ENCODE measurements around the gene ACTL6B.
A peak's percentile ranks its signal among the peaks of the same experiment; 100 is the strongest.

The ACTL6B gene

GRCh38 chr7:100681491-100682227 is 25.4 kb upstream of the ACTL6B start:
- no peak overlapping the region for H3K4me3 ChIP-seq (ENCODE audit: low read depth, low read length)
- no peaks in the 10 kb centered on the region for H3K27me3 ChIP-seq (ENCODE audit: control insufficient read depth, insufficient read depth, low read length)
- no peak overlapping the region for H3K9ac ChIP-seq (ENCODE audit: low read depth, low read length)
- no peaks in the 10 kb centered on the region for H3K9me3 ChIP-seq (ENCODE audit: control insufficient read depth, insufficient read depth, low read length)
- no peaks in the 10 kb centered on the region for H3K4me1 ChIP-seq (ENCODE audit: control insufficient read depth, insufficient read depth, low read length)
- peaks cover 91% of the 10 kb centered on the region for H3K36me3 ChIP-seq (ENCODE audit: control insufficient read depth, insufficient read depth, low read length)

- Histone ChIP-seq H3K9ac (ENCODE audit: low read depth, low read length) (peak overlapping the region; percentile 8), H3K27me3 (ENCODE audit: control insufficient read depth, insufficient read depth, low read length) (no peaks in the 10 kb centered on the region), H3K4me1 (ENCODE audit: control insufficient read depth, insufficient read depth, low read length) (no peaks in the 10 kb centered on the region), H3K4me3 (ENCODE audit: low read depth, low read length) (no peak overlapping the region), H3K36me3 (ENCODE audit: control insufficient read depth, insufficient read depth, low read length) (peaks cover 84% of the 10 kb centered on the region), H3K9me3 (ENCODE audit: control insufficient read depth, insufficient read depth, low read length) (no peaks in the 10 kb centered on the region)
Observed at GRCh38 chr7:100680576-100681271, 24.5 kb upstream of the ACTL6B start.

- H3K9me3 ChIP-seq (ENCODE audit: control insufficient read depth, insufficient read depth, low read length), result no peaks in the 10 kb centered on the region
- peak overlapping the region; percentile 8 for H3K9ac ChIP-seq (ENCODE audit: low read depth, low read length)
- no peaks in the 10 kb centered on the region for H3K4me1 ChIP-seq (ENCODE audit: control insufficient read depth, insufficient read depth, low read length)
- H3K4me3 ChIP-seq (ENCODE audit: low read depth, low read length), result no peak overlapping the region
- H3K27me3 ChIP-seq (ENCODE audit: control insufficient read depth, insufficient read depth, low read length), result no peaks in the 10 kb centered on the region
- peaks cover 78% of the 10 kb centered on the region for H3K36me3 ChIP-seq (ENCODE audit: control insufficient read depth, insufficient read depth, low read length)
Observed at GRCh38 chr7:100679927-100680575, 23.8 kb upstream of the ACTL6B start.

GRCh38 chr7:100679129-100679926 is 23.1 kb upstream of the ACTL6B start:
- H3K9ac ChIP-seq (ENCODE audit: low read depth, low read length), result no peak overlapping the region

GRCh38 chr7:100678291-100678984 is 22.2 kb upstream of the ACTL6B start:
- no peaks in the 10 kb centered on the region for H3K9me3 ChIP-seq (ENCODE audit: control insufficient read depth, insufficient read depth, low read length)
- peaks cover 62% of the 10 kb centered on the region for H3K36me3 ChIP-seq (ENCODE audit: control insufficient read depth, insufficient read depth, low read length)
- no peak overlapping the region for H3K9ac ChIP-seq (ENCODE audit: low read depth, low read length)
- no peak overlapping the region for H3K4me3 ChIP-seq (ENCODE audit: low read depth, low read length)
- no peaks in the 10 kb centered on the region for H3K4me1 ChIP-seq (ENCODE audit: control insufficient read depth, insufficient read depth, low read length)
- H3K27me3 ChIP-seq (ENCODE audit: control insufficient read depth, insufficient read depth, low read length), result no peaks in the 10 kb centered on the region

More at GRCh38 chr7:100679129-100679926, 23.1 kb upstream of the ACTL6B start:
- no peaks in the 10 kb centered on the region for H3K27me3 ChIP-seq (ENCODE audit: control insufficient read depth, insufficient read depth, low read length)
- no peaks in the 10 kb centered on the region for H3K4me1 ChIP-seq (ENCODE audit: control insufficient read depth, insufficient read depth, low read length)
- H3K4me3 ChIP-seq (ENCODE audit: low read depth, low read length), result no peak overlapping the region
- no peaks in the 10 kb centered on the region for H3K9me3 ChIP-seq (ENCODE audit: control insufficient read depth, insufficient read depth, low read length)
- H3K36me3 ChIP-seq (ENCODE audit: control insufficient read depth, insufficient read depth, low read length), result peaks cover 70% of the 10 kb centered on the region

- Histone ChIP-seq H3K9ac (ENCODE audit: low read depth, low read length) (no peak overlapping the region), H3K4me3 (ENCODE audit: low read depth, low read length) (no peak overlapping the region), H3K27me3 (ENCODE audit: control insufficient read depth, insufficient read depth, low read length) (no peaks in the 10 kb centered on the region), H3K36me3 (ENCODE audit: control insufficient read depth, insufficient read depth, low read length) (peaks cover 53% of the 10 kb centered on the region), H3K4me1 (ENCODE audit: control insufficient read depth, insufficient read depth, low read length) (no peaks in the 10 kb centered on the region), H3K9me3 (ENCODE audit: control insufficient read depth, insufficient read depth, low read length) (no peaks in the 10 kb centered on the region)
Observed at GRCh38 chr7:100677308-100678267, 21.3 kb upstream of the ACTL6B start.

- Histone ChIP-seq H3K27me3 (ENCODE audit: control insufficient read depth, insufficient read depth, low read length) (peaks cover 5% of the 10 kb centered on the region), H3K4me3 (ENCODE audit: low read depth, low read length) (peak overlapping the region; percentile 83), H3K9ac (ENCODE audit: low read depth, low read length) (no peak overlapping the region), H3K4me1 (ENCODE audit: control insufficient read depth, insufficient read depth, low read length) (no peaks in the 10 kb centered on the region), H3K9me3 (ENCODE audit: control insufficient read depth, insufficient read depth, low read length) (no peaks in the 10 kb centered on the region), H3K36me3 (ENCODE audit: control insufficient read depth, insufficient read depth, low read length) (peaks cover 44% of the 10 kb centered on the region)
Observed at GRCh38 chr7:100676501-100677306, 20.5 kb upstream of the ACTL6B start.

- H3K9me3 ChIP-seq (ENCODE audit: control insufficient read depth, insufficient read depth, low read length), result no peaks in the 10 kb centered on the region
- H3K4me3 ChIP-seq (ENCODE audit: low read depth, low read length), result peak overlapping the region; percentile 83
- H3K9ac ChIP-seq (ENCODE audit: low read depth, low read length), result no peak overlapping the region
- H3K36me3 ChIP-seq (ENCODE audit: control insufficient read depth, insufficient read depth, low read length), result peaks cover 37% of the 10 kb centered on the region
- no peaks in the 10 kb centered on the region for H3K4me1 ChIP-seq (ENCODE audit: control insufficient read depth, insufficient read depth, low read length)
- H3K27me3 ChIP-seq (ENCODE audit: control insufficient read depth, insufficient read depth, low read length), result peaks cover 9% of the 10 kb centered on the region
Observed at GRCh38 chr7:100675581-100676350, 19.5 kb upstream of the ACTL6B start.

- H3K4me1 ChIP-seq (ENCODE audit: control insufficient read depth, insufficient read depth, low read length), result no peaks in the 10 kb centered on the region
- peak overlapping the region; percentile 83 for H3K4me3 ChIP-seq (ENCODE audit: low read depth, low read length)
- peaks cover 9% of the 10 kb centered on the region for H3K27me3 ChIP-seq (ENCODE audit: control insufficient read depth, insufficient read depth, low read length)
- H3K9me3 ChIP-seq (ENCODE audit: control insufficient read depth, insufficient read depth, low read length), result no peaks in the 10 kb centered on the region
- peaks cover 33% of the 10 kb centered on the region for H3K36me3 ChIP-seq (ENCODE audit: control insufficient read depth, insufficient read depth, low read length)
- no peak overlapping the region for H3K9ac ChIP-seq (ENCODE audit: low read depth, low read length)
Observed at GRCh38 chr7:100675105-100675451, 18.8 kb upstream of the ACTL6B start.

Measured in iPS-15b (cell line).